NT2/D1 (cell line): ENCODE results near the gene MOB3B.

Source experiments
- SUZ12 ChIP-seq: IDR thresholded peaks from 2 replicates; pipeline ENCODE4 v1.6.1; 2011; ENCODE audit not compliant: insufficient read length, insufficient read depth; ENCODE audit errors: extremely low read depth
- YY1 ChIP-seq: IDR thresholded peaks from 2 replicates; pipeline ENCODE4 v1.6.1; 2011; ENCODE audit not compliant: insufficient read length, insufficient read depth
- ZNF274 ChIP-seq: IDR thresholded peaks from 2 replicates; pipeline ENCODE4 v1.6.1; 2011; ENCODE audit warnings: mild to moderate bottlenecking, low read depth, low read length

DNA sequence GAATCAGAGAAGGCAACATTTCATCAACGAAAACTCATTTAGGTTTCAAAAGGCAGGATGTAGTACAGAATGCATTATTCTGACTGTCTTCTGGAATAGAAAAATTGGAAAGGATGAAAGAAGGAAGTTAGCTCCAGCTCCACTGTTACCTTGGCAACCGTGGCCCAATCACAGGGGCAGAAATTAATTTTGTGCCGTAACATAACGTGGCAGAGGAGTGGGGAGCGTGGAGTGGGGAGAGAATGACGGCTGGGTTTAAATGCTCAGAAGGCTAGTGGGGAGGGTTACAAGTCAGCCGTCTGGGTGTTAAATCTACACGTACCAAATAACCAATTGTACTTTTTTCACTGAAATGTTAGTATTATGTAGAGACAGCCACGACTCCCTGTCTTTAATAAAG lies 200.3 kb downstream of the MOB3B start:
- TF ChIP-seq YY1, result no peak
- no peak for TF ChIP-seq ZNF274
- no peak for TF ChIP-seq SUZ12
